ENCODE measurements around the gene RAB17.

RAB17 gene

DNA sequence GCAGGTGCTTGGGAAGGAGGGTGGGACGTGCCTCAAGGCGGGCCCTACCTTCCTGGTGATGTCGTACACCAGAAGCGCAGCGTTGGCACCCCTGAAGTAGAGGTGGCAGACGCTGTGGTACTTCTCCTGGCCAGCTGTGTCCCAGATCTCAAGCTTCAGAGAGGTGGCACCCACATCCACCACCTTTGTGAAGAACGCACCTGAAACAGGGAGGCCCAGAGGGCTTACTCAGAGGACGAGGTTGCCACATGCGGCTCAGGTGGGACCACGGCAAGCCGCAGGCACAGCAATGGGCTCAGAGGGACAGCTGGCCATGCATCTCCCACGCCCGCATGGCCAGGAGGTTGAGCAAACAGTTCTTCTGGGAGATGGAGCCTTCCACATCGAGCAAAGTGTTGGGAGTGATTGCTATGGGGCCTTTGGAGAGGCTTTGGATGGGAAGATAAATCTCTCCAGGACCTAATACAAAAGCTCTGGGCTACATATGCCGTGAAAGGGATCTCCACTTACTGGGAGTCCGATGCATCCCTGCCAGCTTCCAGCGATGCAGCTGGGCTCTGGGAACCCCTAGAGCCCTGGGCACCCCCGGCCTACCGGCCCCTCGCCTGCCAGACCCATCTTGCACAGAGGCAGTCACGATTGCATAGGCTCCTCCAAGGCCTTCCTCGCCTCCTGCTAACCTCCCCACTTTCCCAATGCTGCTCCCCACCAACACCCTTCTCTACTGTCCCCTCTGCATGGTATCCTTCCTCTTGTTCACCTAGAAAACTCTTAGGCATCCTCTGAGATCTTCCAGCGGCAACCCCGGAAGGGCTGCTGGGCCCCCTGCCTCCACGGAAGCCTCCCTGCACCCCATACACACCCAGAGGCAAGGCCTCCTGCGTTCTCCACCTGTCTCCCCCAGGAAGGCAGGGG, 12.3 kb downstream of the RAB17 start:
- H3K36me3 ChIP-seq (ENCODE audit: control insufficient read depth, insufficient read depth, low read length), result no peaks in the 10 kb centered on the region
- TF ChIP-seq, protein P1, sequence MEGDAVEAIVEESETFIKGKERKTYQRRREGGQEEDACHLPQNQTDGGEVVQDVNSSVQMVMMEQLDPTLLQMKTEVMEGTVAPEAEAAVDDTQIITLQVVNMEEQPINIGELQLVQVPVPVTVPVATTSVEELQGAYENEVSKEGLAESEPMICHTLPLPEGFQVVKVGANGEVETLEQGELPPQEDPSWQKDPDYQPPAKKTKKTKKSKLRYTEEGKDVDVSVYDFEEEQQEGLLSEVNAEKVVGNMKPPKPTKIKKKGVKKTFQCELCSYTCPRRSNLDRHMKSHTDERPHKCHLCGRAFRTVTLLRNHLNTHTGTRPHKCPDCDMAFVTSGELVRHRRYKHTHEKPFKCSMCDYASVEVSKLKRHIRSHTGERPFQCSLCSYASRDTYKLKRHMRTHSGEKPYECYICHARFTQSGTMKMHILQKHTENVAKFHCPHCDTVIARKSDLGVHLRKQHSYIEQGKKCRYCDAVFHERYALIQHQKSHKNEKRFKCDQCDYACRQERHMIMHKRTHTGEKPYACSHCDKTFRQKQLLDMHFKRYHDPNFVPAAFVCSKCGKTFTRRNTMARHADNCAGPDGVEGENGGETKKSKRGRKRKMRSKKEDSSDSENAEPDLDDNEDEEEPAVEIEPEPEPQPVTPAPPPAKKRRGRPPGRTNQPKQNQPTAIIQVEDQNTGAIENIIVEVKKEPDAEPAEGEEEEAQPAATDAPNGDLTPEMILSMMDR (IDR thresholded peaks at IDR 0.05; ENCODE audit: insufficient read depth, low read length, poor library complexity, severe bottlenecking), result no peak
- no peaks in the 10 kb centered on the region; the same call in 1 of the 2 replicates for H3K27me3 ChIP-seq (replicated peaks; ENCODE audit: control insufficient read depth, insufficient read depth, low read length)
- DNase-seq (ENCODE audit: extremely low read depth, insufficient read length), result no peak
- H3K4me3 ChIP-seq (replicated peaks; ENCODE audit: low read depth, low read length), result no peak overlapping the region

DNA sequence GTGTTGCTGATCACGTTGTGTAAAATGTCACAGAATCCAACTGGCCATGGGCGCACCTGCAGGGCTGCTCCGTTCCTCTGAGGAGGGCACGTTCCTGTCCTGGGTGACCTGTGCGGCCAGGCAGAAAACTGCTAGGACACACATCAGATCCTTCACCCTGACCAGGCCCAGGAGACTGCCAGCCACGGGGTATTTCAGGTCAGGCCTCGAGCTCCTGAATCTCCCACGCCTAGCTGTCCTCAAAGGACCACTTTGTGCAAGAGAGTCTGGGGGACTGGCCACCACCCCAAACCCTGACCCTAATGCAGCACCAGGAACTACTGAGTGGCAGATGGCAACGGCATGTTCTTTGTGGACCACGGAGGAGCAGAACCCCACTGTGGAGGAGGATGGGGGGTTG, 13.1 kb downstream of the RAB17 start:
- TF ChIP-seq, protein P1 (IDR thresholded peaks at IDR 0.05; ENCODE audit: insufficient read depth, low read length, poor library complexity, severe bottlenecking), result no peak
- H3K4me3 ChIP-seq (replicated peaks; ENCODE audit: low read depth, low read length), result no peak overlapping the region
- no peaks in the 10 kb centered on the region for H3K36me3 ChIP-seq (ENCODE audit: control insufficient read depth, insufficient read depth, low read length)
- H3K27me3 ChIP-seq (replicated peaks; ENCODE audit: control insufficient read depth, insufficient read depth, low read length), result no peaks in the 10 kb centered on the region; the same call in 1 of the 2 replicates
- no peak for DNase-seq (ENCODE audit: extremely low read depth, insufficient read length)

DNA sequence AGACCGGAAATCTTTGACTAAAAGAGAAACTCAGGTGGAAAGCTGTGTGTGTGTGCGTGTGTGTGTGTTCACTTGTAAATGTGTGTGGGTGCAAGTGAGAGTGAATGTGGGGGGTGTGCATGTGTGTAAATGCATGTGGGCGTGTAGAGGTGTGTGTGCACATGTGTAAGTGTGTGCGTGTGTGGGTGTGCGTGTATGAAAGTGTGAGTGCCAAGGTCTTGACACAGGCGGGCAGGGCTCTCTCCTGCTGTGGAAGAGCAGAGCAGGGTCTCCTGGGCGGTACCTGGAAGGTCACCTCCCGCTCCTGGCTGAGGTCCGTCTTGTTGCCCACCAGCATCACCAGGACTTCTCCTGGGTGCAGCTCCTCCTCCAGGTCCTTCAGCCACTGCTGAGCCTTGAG, 13.6 kb downstream of the RAB17 start:
- TF ChIP-seq, protein P1 (IDR thresholded peaks at IDR 0.05; ENCODE audit: insufficient read depth, low read length, poor library complexity, severe bottlenecking), result no peak
- H3K4me3 ChIP-seq (replicated peaks; ENCODE audit: low read depth, low read length), result no peak overlapping the region
- DNase-seq (ENCODE audit: extremely low read depth, insufficient read length), result no peak
- H3K36me3 ChIP-seq (ENCODE audit: control insufficient read depth, insufficient read depth, low read length), result no peaks in the 10 kb centered on the region
- H3K27me3 ChIP-seq (replicated peaks; ENCODE audit: control insufficient read depth, insufficient read depth, low read length), result no peaks in the 10 kb centered on the region; the same call in 1 of the 2 replicates

DNA sequence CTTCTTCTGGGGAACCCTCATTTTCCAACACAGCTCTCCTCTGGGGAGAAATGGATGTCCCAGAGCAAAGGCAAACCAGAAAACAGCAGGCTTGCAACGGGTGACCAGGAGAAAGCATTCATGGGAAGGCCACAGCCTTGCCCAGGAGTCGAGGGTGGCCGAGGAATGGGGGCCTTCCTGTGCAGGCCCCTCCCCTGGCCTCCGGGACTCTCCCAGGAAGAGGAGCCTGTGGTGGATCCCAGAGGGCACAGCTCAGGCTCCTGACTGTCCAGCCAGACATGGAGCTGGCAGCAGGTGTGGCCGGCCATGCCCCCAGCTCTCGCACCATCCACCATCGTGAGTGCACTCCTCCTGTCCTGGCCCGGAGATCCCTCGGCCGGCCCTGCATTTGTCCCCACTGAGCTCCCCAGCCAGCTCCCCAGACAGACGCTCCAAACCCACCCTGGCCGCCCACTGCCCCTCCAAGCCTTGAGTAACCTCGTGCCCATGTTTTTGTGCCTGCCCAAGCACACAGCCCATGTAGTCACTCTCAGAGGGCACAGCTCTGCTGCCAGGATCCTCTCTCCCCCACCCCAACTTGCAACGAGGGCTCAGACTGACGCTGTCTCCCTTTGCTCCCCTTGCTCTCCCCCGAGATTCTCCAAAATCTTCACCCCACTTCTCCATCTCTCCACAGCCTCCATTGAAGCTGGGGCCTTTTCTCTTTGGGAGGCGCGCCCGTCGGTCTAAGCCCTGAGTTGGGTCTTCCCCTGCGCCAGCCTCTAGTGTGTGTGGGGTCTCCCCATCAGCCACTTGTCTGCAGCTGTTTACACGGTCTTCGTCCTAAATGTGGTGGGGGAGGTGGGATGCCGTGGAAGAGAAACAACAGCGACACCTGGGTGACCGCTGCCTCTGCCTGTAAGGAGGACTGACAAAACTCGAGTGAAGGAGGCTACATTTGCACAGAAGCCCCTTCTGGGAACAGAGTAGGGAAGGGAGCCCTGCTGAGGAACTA, 14.4 kb downstream of the RAB17 start:
- TF ChIP-seq, protein P1 (IDR thresholded peaks at IDR 0.05; ENCODE audit: insufficient read depth, low read length, poor library complexity, severe bottlenecking), result no peak

DNA sequence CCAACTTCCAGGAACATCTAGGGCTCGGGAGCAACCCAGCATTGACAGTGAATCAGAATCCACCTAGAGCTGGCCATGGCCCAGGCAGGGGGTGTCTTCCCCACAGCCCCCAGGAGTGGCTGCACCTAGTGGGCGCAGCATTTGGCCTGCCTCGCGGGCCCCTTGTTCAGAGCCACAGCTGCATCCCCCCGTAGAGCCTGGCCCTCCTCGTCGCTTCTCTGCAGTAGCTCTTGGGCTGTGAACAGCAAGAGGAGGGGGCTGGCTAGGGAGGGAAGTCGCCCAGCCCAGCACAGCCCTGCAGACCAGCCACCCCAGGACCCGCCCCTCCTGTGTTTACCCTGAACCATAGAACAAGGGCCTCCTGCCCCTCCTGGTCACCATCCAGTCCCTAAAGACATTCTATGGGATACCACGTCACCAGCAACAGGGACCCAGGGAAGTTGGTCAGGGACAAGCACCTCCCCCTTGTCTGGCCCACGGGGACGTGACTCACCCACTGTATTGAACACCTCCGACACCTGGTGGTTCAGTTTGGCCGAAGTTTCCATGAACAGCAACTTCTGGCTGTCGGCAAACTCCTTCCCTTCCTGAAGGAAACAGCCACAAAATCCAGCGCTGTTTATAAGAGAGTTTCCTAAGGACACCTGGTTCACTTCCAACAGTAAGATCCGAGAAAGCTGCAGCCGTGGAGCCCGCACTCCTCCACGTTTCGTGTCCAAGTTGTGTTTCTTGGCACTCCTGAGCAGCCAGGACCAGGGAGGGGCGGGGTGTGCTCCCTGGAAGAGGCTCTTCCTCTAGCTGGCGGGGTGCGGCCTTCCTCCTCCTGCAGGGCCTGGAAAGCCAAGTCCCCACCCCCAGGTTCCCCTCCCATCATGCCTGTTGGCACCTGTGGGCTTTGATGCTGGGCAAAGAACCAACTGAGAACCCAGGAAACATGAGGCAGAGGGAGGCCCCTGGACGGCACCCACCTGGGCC, 15.4 kb downstream of the RAB17 start:
- Histone ChIP-seq H3K27me3 (replicated peaks; ENCODE audit: control insufficient read depth, insufficient read depth, low read length) (no peaks in the 10 kb centered on the region; the same call in 1 of the 2 replicates), H3K4me3 (replicated peaks; ENCODE audit: low read depth, low read length) (no peak overlapping the region), H3K36me3 (ENCODE audit: control insufficient read depth, insufficient read depth, low read length) (no peaks in the 10 kb centered on the region)
- no peak for DNase-seq (ENCODE audit: extremely low read depth, insufficient read length)
- TF ChIP-seq, protein P1 (IDR thresholded peaks at IDR 0.05; ENCODE audit: insufficient read depth, low read length, poor library complexity, severe bottlenecking), result no peak

More for the DNA sequence above, 14.4 kb downstream of the RAB17 start:
- no peak for DNase-seq (ENCODE audit: extremely low read depth, insufficient read length)
- Histone ChIP-seq H3K27me3 (replicated peaks; ENCODE audit: control insufficient read depth, insufficient read depth, low read length) (no peaks in the 10 kb centered on the region; the same call in 1 of the 2 replicates), H3K4me3 (replicated peaks; ENCODE audit: low read depth, low read length) (no peak overlapping the region), H3K36me3 (ENCODE audit: control insufficient read depth, insufficient read depth, low read length) (no peaks in the 10 kb centered on the region)

All from GM06990 (cell line).